Measurements from ENCODE around the gene LRRC72.
"Not testable (repeated sequence)": the region's sequence is repeated elsewhere in the genome, so short reads cannot be mapped to it uniquely, and the experiment has no call there.

The LRRC72 gene

DNA sequence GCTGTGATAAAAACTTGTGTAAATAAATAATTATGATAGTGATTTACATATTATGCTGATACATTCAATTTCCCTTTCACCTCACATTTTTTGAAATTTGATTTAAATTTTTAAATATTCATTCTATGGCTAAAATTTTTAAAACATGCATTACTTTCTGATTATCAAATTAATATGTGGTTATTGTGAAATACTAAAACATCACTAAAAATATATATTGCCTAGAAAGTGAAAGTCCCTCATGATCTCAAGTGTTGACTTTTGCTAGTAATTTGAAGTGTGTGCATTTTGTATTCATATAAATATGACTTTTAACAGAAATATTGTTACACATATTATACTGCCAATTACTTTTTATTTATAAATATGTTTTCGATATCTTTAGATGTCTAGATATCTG lies 3.1 kb downstream of the LRRC72 start:
- no peak for DNase-seq (ENCODE audit: low spot score)

DNA sequence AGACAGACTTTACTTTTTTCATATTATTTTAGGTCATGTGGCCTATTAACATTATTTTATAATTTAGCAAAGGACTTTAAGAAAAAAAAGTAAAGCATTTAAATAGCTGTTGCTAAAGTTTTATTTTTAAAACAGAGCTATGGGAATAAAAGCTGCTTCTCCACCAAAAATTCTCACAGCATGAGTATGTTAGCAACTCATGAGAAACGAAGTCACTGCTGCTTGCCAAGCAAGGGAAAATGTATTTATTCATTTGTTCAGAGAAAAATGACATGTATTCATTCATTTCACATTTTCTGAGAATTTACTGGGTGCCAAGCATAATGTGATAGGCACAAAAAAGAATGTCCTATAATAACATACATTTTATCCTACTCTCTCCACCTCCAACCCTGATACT lies 5.1 kb downstream of the LRRC72 start:
- DNase-seq (ENCODE audit: low spot score) = no peak

DNA sequence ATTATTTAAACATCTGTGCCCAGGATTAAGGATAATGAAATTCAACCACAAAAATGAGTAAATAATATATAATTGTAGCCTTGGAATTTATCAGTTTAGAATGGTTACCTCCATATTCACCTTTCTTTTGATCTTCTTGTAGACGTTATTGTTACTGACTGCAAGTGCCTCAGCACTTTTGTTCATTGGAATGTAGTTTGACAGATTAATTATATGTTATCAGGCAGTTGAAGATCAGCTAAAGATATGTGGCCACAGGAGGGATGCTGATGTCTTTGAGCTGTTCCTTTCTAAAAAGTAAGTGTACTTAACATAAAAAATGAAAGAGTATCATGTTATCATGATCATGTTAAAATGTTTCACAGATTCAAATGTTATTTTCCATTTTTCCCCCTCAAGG lies 5.6 kb downstream of the LRRC72 start:
- no peak for DNase-seq (ENCODE audit: low spot score)

DNA sequence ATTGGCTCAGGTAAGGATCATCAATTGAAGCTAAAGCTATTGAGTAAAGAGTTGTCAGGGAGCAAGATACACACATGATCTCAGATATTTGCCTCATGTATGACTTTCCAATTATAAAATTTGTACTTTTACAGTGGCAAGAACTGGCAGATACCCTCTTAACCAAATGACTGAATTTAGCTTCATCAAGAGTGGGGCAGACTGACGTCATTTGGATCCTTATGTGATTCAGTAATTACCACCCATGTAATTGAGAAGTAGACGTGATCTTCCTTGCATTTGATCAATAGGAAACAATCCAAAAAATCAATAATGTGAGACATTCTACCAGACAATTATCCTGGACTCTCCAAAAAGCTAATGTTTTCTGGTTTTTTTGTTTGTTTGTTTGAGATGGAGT lies 8.9 kb downstream of the LRRC72 start:
- no peak for DNase-seq (ENCODE audit: low spot score)

DNA sequence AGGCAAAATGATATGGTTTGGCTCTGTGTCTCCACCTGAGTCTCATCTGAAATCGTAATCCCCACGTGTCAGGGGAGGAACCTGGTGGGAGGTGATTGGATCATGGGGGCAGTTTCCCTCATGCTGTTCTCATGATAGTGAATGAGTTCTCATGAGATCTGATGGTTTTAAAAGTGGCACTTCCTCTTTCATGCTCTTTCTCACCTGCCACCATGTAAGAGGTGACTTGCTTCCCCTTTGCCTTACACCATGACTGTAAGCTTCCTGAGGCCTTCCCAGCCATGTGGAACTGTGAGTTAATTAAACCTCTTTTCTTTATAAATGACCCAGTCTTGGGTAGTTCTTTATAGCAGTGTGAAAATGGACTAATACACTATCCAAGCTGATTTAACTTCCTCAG lies 13.9 kb downstream of the LRRC72 start:
- not testable (repeated sequence) for DNase-seq (ENCODE audit: low spot score)

DNA sequence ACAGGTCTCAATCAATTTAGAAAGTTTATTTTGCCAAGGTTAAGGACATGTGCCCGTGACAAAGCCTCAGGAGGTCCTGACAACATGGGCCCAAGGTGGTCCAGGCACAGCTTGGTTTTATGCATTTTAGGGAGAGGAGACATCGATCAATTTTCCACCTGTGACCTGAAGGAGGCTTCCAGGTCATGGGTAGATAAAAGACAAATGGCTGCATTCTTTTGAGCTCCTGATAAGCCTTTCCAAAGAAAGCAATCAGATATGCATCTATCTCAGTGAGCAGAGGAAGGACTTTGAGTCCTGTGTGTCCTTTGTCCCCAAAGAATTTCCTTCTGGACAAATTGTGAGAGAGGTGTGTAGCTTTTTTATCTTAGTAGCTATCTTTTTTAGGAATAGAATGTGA lies 15.8 kb downstream of the LRRC72 start:
- no peak for DNase-seq (ENCODE audit: low spot score)

DNA sequence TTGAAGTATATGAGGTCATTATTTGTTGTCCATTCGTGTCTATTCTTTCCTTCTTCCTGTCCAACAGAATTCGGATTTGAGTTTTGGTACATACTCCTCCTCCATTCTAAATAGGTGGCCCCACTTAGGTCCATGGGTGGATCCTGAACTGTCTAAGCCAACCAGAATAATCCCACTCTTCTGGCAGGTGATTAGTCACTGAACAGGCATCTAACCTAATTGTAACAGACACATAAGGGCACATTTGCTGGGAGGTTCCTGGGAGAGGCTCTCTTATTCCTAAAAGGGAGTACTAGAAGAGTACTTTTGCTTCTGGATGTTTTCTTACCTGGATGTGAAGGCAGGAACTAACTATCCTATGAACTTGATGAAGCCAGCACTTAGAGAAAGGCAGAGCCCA lies 16.8 kb downstream of the LRRC72 start:
- DNase-seq (ENCODE audit: low spot score) = no peak

DNA sequence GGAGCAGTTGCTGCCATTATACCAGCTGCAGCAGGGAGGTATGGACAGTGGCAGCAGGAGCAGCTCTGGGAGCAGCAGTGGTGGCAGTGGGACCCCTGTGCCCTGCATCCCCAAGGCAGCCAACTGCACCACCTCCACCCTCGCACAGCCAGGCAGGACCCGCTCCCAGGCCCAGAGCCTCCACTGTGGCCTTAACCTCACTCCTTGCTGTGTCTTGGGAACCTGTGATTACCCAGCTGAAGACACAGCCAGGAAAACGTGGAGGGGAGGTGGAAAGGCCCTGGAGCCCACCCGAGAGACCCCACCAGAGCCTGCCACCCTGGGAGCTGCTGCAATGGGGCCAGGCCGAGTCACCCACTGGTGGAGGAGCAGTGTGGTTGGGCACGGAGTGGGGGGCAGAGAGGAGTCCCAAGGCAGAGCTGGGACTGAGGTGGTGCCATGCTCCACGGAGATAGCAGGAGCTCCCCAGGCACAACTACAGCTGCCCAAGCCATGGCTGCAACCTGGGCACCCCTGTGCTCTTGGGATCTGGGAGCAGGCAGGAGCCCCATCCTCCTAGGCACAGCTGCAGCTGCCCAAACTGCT lies 20.4 kb downstream of the LRRC72 start:
- DNase-seq (ENCODE audit: low spot score) = no peak

DNA sequence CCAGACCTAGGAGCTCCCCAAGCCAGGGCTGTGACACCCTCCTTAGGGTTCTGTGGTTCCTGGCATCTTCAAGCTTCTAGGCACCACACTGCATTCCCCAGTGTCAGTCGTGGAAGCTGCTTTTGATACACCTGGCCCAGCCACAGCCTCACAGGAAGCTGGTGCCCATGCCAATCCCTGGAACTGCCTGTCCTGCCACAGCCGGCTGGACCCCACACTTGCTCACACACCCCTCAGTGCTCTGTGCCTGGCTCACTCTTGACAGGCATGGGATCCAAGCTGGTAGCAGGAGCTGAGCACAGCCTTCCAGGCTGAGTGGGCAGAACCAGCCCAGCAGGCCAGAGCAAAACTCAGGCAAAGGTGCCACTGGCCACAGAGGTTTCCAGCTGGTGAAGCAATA lies 21.8 kb downstream of the LRRC72 start:
- no peak for DNase-seq (ENCODE audit: low spot score)

DNA sequence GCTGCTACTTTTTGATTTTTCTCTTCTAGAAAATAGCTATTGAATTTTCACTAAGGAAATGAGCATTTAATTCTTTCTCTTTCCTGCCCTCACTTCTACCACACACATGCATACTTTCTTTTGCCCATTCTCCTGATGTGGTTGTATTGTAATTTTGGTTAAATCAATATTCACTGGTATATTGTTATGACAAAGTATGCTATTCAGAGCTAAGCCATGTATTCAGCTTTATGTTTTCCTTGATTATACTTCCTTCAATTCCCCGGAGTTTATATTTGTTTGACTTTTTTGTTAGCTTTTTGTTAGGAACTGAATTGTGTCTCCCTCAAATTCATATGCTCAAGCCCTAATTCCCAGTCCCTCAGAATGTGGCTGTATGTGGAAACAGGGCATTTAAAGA lies 24.0 kb downstream of the LRRC72 start:
- no peak for DNase-seq (ENCODE audit: low spot score)

DNA sequence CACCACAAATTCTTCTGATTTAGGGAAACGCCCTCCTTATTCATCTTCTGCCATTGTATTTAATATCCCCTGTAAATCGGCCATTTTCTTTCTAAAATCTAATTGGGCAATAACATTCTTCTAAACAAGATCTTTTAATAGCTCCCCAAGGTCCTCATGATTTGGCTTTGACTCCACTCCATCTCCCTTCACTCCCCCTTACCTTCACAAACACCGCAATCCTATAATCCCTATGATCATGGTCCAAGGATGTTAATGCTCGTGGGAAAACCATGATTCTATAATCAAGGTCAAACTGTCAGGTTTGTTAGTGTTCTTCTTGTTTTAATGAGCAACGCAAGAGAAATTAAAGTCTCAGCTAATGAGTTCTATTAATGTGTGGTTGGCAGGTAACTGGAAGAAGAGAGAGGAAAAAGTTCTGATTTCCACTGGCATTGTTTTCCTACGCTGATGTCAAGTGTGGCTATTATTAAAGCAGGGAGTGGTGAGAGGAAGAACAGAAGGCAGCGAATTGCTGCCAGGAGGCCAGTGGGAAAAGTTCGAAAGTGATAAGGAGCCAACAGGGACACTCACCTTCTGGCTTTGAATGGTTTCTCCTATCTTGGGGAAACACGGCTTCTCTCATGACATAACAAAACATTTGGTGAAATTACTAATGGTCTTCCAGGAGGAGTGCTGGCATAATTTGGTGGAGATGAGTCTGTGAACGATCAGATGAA lies 28.1 kb downstream of the LRRC72 start:
- no peak for DNase-seq (ENCODE audit: low spot score)

DNA sequence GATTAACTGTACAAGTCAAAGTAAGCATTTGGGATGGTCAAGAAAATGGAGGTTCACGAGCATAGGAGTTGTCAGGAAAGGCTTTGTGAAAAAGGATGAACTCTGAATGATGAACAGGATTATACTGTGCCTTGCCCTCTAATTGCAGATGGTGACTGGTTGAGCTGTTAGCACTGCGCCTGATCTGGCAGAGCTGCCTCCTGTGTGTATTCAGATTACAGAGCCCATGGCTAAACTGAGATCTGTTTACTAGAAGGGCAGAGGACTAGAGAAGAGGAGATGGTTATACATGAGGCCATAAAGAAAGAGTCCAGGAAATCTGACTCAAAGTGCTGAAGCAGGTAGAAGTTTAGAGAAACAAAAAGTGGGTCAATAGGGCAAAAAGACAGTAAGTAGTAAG lies 29.7 kb downstream of the LRRC72 start:
- DNase-seq (ENCODE audit: low spot score) = no peak

DNA sequence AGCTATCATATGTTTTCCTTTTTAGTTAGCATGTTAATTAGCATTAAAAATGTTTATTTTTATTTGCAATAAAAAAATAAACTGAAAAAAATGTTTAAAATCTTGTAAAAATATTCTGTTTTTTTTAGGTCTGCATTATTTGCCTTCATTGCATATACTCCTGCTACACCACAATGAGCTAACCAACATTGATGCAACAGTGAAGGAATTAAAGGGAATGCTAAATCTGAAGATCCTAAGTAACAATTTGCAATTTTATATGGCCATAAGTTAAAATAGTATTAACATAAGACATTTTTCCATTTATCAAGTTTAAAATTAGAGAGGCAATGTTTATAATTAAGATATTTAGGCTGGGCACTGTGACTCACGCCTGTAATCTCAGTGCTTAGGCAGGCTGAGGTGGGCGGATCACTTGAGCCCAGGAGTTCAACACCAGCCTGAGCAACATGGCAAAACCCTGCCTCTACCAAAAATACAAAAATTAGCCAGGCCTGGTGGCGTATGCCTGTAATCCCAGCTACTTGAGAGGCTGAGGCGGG lies 32.2 kb downstream of the LRRC72 start:
- no peak for DNase-seq (ENCODE audit: low spot score)

DNA sequence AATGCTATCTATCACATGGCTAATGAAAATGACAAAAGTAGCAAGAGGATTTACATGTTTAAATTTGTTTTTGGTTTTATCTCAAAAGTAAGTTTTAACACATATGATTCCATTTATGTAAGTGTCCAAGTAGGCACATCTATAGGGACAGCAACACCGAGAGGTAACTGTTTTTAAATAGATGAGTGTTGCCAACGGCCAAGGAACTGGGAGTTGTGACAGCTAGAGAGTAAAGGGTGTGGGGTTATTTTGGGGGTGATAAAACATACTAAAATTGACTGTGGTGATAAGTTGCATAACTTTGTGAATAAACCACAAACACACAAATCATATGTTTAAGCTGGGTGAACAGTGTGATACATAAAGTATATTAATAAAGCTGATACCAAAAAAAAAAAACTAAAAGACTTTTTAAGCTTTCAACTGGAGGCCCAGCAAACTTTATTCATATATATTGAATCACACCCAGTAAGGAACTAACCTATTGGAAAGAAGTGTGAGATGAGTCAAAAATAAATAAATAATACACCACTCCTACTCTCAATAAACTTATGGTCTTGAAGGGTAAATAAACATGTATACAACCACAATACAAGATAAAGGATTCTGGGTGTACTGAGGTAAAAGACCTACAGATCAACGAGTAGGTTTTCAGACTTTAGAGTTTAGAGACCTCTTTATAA lies 33.0 kb downstream of the LRRC72 start:
- peak; percentile 39 for DNase-seq (ENCODE audit: low spot score)

DNA sequence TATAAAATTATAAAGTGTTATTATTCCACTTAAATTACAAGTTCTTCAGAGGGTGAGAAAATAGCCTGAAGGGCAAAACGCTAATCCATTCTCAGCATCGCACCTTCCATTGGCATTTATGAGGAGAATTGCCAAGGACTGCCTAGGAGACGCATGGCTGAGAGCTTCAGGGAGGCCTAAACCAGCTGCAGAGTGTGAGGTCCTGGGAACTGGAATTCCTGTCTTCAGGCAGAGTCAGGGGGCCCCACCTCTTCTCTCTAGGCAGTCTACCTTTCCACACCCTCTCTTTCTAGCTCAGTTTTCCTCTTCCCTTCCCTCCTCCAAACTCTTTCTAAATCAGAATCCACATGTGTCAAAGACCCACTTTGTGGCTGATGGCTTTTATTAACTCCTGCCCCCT lies 35.3 kb downstream of the LRRC72 start:
- no peak for DNase-seq (ENCODE audit: low spot score)

DNA sequence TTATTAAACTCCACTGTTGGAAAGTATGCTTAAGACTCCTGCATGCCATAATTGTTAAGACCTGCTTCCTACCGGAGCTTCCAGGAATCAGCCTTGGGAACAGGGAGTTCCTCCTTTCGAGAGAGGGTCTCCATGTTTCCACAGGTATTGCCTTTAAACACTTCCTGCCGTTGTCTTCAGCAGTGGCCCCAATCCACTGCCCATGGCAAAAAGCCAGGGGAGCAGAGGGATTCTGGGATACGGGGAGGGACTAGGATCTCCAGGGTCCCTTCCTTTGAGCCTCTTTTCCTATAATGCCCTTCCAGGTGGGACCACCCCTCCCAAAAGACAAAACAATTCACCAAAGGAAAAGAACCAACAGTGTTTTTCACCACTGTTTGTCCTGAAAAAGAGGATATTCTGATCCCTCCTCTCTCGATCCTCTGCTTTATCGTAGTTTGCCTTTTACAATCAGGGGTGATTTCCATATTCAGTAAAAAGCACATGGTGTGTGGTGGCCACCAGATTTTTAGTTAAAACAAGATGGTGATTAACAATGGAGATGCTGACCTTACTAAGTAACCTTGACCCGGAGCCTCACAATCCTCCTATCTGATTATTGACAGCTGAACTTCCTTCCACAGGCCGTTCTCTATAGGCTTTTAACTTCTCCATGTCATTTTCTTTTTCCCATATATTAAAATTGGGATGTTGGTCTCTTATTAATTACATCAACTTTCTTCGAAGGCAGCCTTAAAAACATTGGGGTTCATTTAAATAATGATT lies 36.0 kb downstream of the LRRC72 start:
- DNase-seq (ENCODE audit: low spot score) = no peak

DNA sequence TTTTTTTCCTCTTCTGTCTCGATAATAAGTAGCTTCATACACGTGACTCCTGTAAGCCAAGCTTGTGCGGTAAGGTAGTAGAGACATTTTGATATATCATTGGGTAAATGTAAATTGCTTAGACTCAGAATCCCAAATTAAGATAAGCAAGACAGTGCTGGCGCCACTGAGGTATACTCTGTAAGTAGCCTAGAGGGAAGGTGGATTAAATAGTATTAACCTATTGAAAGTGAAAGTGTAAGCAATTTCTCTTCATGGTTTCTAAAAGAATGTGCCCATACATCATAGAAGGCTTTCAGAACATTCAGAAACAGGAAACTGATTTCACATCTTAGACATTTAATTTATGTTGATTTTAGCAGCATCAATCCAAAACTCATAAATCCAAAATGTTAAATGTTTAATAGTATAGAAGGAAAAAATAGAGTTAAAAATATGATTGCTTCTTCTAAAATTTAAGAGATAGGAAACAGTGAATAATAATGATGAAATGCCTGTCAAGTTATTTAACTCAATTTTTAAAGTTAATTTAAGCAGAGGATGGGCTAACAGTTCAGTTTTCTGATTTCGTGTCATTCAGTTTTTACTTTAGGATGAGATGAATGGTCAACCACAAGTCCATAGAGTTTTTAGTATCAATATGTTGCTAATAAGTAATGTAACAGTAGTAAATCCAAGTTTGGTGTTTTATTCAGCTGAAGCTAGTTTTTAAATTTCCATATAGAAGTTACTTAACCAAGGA lies 36.8 kb downstream of the LRRC72 start:
- DNase-seq (ENCODE audit: low spot score) = no peak

DNA sequence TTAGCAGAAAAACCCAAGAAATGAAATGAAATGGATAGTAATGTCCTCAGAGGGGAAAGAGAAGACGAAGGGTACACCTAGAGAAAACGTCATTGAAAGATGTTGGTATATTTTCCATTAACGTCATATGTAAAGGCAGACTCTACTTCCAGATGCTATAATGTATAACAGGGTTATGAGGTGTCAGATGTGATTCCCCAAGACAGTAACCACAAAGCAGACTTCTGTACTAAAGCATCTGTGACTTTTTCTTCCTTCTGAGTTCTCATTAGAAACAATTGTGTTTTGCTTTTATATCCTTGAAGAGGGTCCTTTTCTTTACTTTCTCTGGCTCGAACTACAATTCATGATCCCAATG lies 37.4 kb downstream of the LRRC72 start:
- no peak for DNase-seq (ENCODE audit: low spot score)

DNA sequence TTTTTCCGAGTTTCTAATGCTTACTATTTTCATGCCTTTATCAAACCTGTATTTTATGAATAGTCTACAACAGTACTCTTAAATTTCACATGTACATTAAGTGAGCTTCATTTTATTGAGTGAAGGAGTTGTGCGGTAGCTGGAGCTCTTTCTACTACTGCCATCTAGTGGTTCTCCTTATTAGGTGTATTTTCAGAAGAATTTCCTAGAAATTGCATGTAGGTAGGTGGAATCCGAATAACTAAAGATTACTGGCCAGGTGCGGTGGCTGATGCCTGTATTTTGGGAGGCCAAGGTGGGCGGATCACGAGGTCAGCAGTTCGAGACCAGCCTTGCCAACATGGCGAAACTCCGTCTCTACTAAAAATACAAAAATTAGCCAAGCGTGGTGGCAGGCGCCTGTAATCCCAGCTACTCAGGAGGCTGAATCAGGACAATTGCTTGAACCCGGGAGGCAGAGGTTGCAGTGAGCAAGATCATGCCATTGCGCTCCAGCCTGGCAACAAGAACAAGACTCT lies 38.3 kb downstream of the LRRC72 start:
- peak; percentile 79 for DNase-seq (ENCODE audit: low spot score)

DNA sequence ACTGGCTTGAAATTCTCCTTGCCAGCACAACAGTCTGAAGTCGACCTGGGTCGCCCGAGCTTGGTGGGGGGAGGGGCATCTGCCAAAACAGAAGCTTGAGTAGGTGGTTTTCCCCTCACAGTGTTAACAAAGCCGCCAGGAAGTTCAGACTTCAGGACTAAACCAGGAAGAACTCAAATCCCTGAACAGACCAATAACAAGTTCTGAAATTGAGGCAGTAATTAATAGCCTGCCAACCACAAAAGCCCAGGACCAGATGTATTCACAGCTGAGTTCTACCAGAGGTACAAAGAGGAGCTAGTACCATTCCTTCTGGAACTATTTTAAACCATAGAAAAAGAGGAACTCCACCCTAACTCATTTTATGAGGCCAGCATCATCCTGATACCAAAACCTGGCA lies 45.3 kb downstream of the LRRC72 start:
- DNase-seq (ENCODE audit: low spot score) = no peak

DNA sequence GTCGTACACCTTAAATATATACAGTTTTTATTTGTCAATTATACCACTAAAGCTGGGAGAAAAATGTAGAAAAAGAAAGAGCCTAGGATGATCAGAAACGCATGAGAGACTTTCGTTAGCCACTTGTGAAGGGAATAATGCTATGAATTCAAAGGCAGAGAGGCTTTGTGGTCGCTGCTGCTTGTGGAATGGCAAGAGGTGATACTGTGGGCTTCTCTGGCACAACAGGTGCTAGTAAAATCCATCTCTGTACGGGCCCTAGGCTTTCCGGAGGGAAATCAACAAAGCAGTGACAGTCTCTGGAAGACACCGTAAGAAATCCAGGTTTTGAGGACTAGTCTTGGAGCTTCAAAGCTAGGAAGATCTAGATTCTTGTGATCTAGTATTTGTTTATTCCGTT lies 52.6 kb downstream of the LRRC72 start:
- DNase-seq (ENCODE audit: low spot score) = no peak

DNA sequence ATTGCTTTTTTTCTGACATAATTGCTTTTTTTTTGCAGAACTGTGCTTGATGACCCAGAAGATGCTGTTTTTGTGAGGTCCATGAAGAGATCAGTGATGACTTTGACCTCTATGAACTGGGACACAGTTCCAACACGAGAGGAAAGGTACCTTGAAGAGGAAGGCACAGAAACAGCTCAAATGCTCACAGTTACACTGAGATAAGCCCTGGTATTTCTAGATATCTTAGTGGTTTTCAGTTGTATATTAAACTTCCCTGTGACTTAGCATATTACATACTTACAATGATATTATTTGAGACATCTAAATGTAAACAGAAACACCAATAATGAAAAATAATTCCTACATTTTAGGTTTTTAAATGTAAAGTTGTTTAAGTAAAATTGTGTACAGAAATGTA lies 54.7 kb downstream of the LRRC72 start:
- no peak for DNase-seq (ENCODE audit: low spot score)

Measured in LoVo (cell line).